GM23338 (cell line): Measurements from ENCODE around the gene NEUROD1.

Experiments
- CREB1 ChIP-seq: fragments of 250-450 bp; sonication (Bioruptor Pico); IDR thresholded peaks from 2 replicates; pipeline ENCODE4 v1.5.0; 2020; ENCODE audit warnings: low read depth, mild to moderate bottlenecking, moderate library complexity
- EZH2 ChIP-seq: fragments of 200-600 bp; sonication (generic); IDR thresholded peaks from one replicate; pipeline ENCODE4 v1.8.0; 2017; ENCODE audit warnings: antibody characterized with exemption, mild to moderate bottlenecking, low read depth; ENCODE audit not compliant: unreplicated experiment
- JUNB ChIP-seq: IDR thresholded peaks from one replicate; pipeline ENCODE4 v1.6.1; 2016; ENCODE audit warnings: antibody characterized with exemption; ENCODE audit not compliant: unreplicated experiment
- POLR2AphosphoS5 ChIP-seq: IDR thresholded peaks from 2 replicates; pipeline ENCODE4 v1.6.1; 2016; ENCODE audit warnings: antibody characterized with exemption, low read depth
- TF ChIP-seq, protein P1 (sequence below), 2 experiments: fragments of 200-600 bp in 1 of 2; sonication (generic) in 1 of 2; conservative IDR thresholded peaks; 2 replicates each; pipeline versions ENCODE4 v1.5.1 to v1.6.1; 2016 to 2017; ENCODE audit warnings: antibody characterized with exemption in 2 of 2, low read depth in 2 of 2, mild to moderate bottlenecking in 2 of 2, moderate library complexity in 1 of 2

DNA sequence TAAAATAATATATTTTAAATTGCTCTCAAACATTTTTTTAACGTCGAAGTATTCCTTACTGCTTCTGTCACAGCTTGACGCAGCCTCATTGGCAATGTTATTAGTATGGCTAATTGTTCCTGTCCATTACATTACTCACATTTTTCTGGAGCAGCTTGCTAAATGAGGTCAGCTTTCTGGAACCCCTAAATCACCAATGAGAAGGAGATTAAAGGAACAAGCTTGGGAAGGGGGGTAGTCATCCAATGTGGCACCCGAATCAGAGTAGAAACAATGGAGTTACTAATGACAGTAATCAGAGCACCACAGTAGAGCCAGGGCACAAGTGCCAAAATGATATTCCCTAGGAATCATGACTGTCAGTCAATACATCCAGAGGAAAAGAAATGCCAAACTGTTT, 5.1 kb downstream of the NEUROD1 start:
- TF ChIP-seq, protein P1, sequence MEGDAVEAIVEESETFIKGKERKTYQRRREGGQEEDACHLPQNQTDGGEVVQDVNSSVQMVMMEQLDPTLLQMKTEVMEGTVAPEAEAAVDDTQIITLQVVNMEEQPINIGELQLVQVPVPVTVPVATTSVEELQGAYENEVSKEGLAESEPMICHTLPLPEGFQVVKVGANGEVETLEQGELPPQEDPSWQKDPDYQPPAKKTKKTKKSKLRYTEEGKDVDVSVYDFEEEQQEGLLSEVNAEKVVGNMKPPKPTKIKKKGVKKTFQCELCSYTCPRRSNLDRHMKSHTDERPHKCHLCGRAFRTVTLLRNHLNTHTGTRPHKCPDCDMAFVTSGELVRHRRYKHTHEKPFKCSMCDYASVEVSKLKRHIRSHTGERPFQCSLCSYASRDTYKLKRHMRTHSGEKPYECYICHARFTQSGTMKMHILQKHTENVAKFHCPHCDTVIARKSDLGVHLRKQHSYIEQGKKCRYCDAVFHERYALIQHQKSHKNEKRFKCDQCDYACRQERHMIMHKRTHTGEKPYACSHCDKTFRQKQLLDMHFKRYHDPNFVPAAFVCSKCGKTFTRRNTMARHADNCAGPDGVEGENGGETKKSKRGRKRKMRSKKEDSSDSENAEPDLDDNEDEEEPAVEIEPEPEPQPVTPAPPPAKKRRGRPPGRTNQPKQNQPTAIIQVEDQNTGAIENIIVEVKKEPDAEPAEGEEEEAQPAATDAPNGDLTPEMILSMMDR (conservative IDR thresholded peaks at IDR 0.05; ENCODE audit: low read depth in 2 of 2), result no peak
- TF ChIP-seq POLR2AphosphoS5 (no peak), EZH2 (no peak), JUNB (no peak), CREB1 (no peak)
